Kidney epithelial cell (primary cell): ENCODE results near the gene KRT80. TPM values are rescaled to one million over a fixed set of nuclear protein-coding genes. Genes with fewer than 3 reads are reported as not detected.
"Not testable (repeated sequence)": the region's sequence is repeated elsewhere in the genome, so short reads cannot be mapped to it uniquely, and the experiment has no call there.

Experiments used
- DNase-seq: peaks from one replicate; pipeline ENCODE4 v3.0.0-alpha.2; 2010; ENCODE audit warnings: low read depth
- H3K27me3 ChIP-seq: 2 replicates; pipeline ENCODE4 v1.6.0; 2011; ENCODE audit warnings: low read length; ENCODE audit not compliant: control insufficient read depth, insufficient read depth
- H3K36me3 ChIP-seq: 2 replicates; pipeline ENCODE4 v1.5.1; 2011; ENCODE audit warnings: low read length; ENCODE audit not compliant: control insufficient read depth, insufficient read depth
- H3K4me3 ChIP-seq: 2 replicates; pipeline ENCODE4 v1.5.1; 2011; ENCODE audit warnings: low read depth, mild to moderate bottlenecking, control low read depth, low read length
- CTCF ChIP-seq: IDR thresholded peaks from 2 replicates; pipeline ENCODE4 v1.5.1; 2011; ENCODE audit warnings: mild to moderate bottlenecking, moderate library complexity, low read length, control low read depth, inconsistent platforms; ENCODE audit not compliant: insufficient read depth, poor library complexity, severe bottlenecking
- total RNA-seq: library from RNA; depleted of rRNA; stranded (reverse); fragments of >200 nt; gene quantifications from 2 replicates; pipeline ENCODE4 v1.2.3, GENCODE V29; 2015

The KRT80 gene
- total RNA-seq, result 18.5 and 19.4 TPM in 2 replicates

GRCh38 chr12:52191841-52192791 is at the start of gene KRT80:
Gene KRT80, minus strand, starts transcription at chr12:52192014. Its CDS starts 112 bp downstream, at chr12:52191902.
- H3K4me3 ChIP-seq, result peak within 1 kb of the TSS; percentile 0
- no peak for TF ChIP-seq CTCF
- no peaks in the 10 kb centered on the region for H3K36me3 ChIP-seq
- peak; percentile 99 for DNase-seq
- H3K27me3 ChIP-seq, result no peaks in the 10 kb centered on the region

- H3K27me3 ChIP-seq, result no peaks in the 10 kb centered on the region
- no peaks in the 10 kb centered on the region for H3K36me3 ChIP-seq
- no peak overlapping the region for H3K4me3 ChIP-seq
- DNase-seq, result no peak
- no peak for TF ChIP-seq CTCF
These were observed 49.5 kb upstream of the KRT80 start for GRCh38 chr12:52241205-52241842.

- not testable (repeated sequence) for H3K4me3 ChIP-seq, H3K36me3 ChIP-seq, DNase-seq, H3K27me3 ChIP-seq
These were observed 48.4 kb upstream of the KRT80 start for GRCh38 chr12:52240247-52240646.

- DNase-seq, result no peak
- no peak overlapping the region for H3K4me3 ChIP-seq
- H3K36me3 ChIP-seq, result no peaks in the 10 kb centered on the region
- TF ChIP-seq CTCF, result no peak
- H3K27me3 ChIP-seq, result no peaks in the 10 kb centered on the region
These were observed 48.0 kb upstream of the KRT80 start for GRCh38 chr12:52239767-52240166.

GRCh38 chr12:52238916-52239646 is 47.3 kb upstream of the KRT80 start:
- no peaks in the 10 kb centered on the region for H3K27me3 ChIP-seq
- no peak for DNase-seq
- no peak for TF ChIP-seq CTCF
- H3K4me3 ChIP-seq, result no peak overlapping the region
- H3K36me3 ChIP-seq, result no peaks in the 10 kb centered on the region
